ENCODE data around the gene ACSL5. TPM values are rescaled to one million over a fixed set of nuclear protein-coding genes. Genes with fewer than 3 reads are reported as not detected.

ACSL5 gene
- polyA plus RNA-seq, 1 donor (not counting 4 experiments of a cell fraction or from before 2014, with no cell fraction given), result 0.04 TPM

DNA sequence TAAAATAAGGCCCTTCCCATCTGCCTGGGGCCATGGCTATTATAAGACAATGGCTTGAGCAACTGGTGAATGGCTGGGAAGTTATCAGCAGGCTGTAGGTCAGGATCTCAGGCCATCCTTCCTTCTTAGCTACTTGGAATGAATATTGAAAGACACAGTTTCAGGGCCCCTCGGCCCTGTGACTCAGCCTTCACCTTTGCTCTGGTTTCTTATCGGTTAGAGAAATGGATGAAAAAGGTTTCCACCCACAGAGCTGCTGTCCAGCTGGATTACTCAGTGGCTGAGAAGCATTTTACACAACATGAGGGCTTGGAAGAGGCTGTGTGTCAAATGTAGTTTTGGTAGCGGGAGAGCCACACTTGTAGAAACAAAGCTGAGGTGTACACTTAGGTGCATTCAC lies 9.4 kb downstream of the ACSL5 start:
- Histone ChIP-seq H3K4me1 (ENCODE audit: control insufficient read depth, extremely low read depth, insufficient read depth, low read length) (no peaks in the 10 kb centered on the region), H2AFZ (ENCODE audit: control insufficient read depth, low read length) (no peak overlapping the region)
- FAIRE-seq, result no peak

DNA sequence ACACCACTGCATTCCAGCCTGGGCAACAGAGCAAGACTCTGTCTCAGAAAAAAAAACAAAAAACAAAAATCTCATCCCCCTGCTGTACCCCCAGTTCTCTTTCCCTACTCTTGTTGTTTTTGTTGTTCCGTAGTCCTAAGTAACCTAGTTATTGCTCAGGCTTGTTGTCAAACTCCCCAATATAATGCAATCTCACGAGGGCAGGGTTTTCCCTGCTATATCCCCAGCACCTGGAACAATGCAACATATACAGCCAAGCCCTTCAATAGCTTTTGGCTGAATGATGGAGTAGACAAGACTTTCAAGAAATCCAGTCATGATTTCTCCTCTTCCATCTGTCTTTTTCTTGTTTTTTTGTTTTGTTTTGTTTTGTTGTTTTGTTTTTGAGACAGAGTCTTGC lies 10.2 kb downstream of the ACSL5 start:
- TF ChIP-seq, protein P1, sequence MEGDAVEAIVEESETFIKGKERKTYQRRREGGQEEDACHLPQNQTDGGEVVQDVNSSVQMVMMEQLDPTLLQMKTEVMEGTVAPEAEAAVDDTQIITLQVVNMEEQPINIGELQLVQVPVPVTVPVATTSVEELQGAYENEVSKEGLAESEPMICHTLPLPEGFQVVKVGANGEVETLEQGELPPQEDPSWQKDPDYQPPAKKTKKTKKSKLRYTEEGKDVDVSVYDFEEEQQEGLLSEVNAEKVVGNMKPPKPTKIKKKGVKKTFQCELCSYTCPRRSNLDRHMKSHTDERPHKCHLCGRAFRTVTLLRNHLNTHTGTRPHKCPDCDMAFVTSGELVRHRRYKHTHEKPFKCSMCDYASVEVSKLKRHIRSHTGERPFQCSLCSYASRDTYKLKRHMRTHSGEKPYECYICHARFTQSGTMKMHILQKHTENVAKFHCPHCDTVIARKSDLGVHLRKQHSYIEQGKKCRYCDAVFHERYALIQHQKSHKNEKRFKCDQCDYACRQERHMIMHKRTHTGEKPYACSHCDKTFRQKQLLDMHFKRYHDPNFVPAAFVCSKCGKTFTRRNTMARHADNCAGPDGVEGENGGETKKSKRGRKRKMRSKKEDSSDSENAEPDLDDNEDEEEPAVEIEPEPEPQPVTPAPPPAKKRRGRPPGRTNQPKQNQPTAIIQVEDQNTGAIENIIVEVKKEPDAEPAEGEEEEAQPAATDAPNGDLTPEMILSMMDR (optimal IDR thresholded peaks at IDR 0.05 in 1 of 3, IDR thresholded peaks at IDR 0.05 in 1 of 3, conservative IDR thresholded peaks at IDR 0.05 in 1 of 3; ENCODE audit: extremely low read depth in 1 of 3, insufficient read depth in 2 of 3, low read length in 3 of 3), result no peak
- TF ChIP-seq EZH2 (IDR thresholded peaks at IDR 0.05; ENCODE audit: low read length), result no peak
- DNase-seq (ENCODE audit: low read depth, low spot score) (no peak), FAIRE-seq (no peak)
- Histone ChIP-seq H3K27me3 (ENCODE audit: control insufficient read depth, extremely low read depth, insufficient read depth, low read length) (no peaks in the 10 kb centered on the region), H3K9ac (ENCODE audit: control insufficient read depth, extremely low read depth, insufficient read depth, low read length) (no peak overlapping the region), H2AFZ (ENCODE audit: control insufficient read depth, low read length) (no peak overlapping the region), H3K79me2 (ENCODE audit: control insufficient read depth, insufficient read depth, low read length) (no peaks in the 10 kb centered on the region), H3K36me3 (ENCODE audit: control insufficient read depth in 2 of 2, extremely low read depth in 1 of 2, insufficient read depth in 2 of 2, low read length in 2 of 2) (no peaks in the 10 kb centered on the region), H3K4me3 (ENCODE audit: control insufficient read depth in 2 of 3, extremely low read depth in 1 of 3, insufficient read depth in 2 of 3, low read depth in 1 of 3, low read length in 3 of 3) (no peak overlapping the region), H3K27ac (ENCODE audit: control insufficient read depth, insufficient read depth, low read length) (no peak overlapping the region), H3K9me3 (ENCODE audit: control insufficient read depth, low read depth, low read length) (no peaks in the 10 kb centered on the region), H3K4me1 (ENCODE audit: control insufficient read depth, extremely low read depth, insufficient read depth, low read length) (no peaks in the 10 kb centered on the region), H3K9me1 (ENCODE audit: control insufficient read depth, extremely low read depth, insufficient read depth, low read length) (no peaks in the 10 kb centered on the region), H4K20me1 (ENCODE audit: control insufficient read depth, extremely low read depth, insufficient read depth, low read length) (no peaks in the 10 kb centered on the region), H3K4me2 (ENCODE audit: control insufficient read depth, extremely low read depth, insufficient read depth, low read depth, low read length) (no peak overlapping the region)
- dilution Hi-C loops (cut with MboI; ENCODE audit: extremely low pct_ligation_motif_present, low sequenced_read_pairs), result no loop called here

More for the DNA sequence above, 9.4 kb downstream of the ACSL5 start:
- Histone ChIP-seq H3K36me3 (ENCODE audit: control insufficient read depth in 2 of 2, extremely low read depth in 1 of 2, insufficient read depth in 2 of 2, low read length in 2 of 2) (no peaks in the 10 kb centered on the region), H3K4me3 (ENCODE audit: control insufficient read depth in 2 of 3, extremely low read depth in 1 of 3, insufficient read depth in 2 of 3, low read depth in 1 of 3, low read length in 3 of 3) (no peak overlapping the region), H3K9me1 (ENCODE audit: control insufficient read depth, extremely low read depth, insufficient read depth, low read length) (no peaks in the 10 kb centered on the region), H3K9ac (ENCODE audit: control insufficient read depth, extremely low read depth, insufficient read depth, low read length) (no peak overlapping the region), H3K4me2 (ENCODE audit: control insufficient read depth, extremely low read depth, insufficient read depth, low read depth, low read length) (no peak overlapping the region), H4K20me1 (ENCODE audit: control insufficient read depth, extremely low read depth, insufficient read depth, low read length) (no peaks in the 10 kb centered on the region), H3K79me2 (ENCODE audit: control insufficient read depth, insufficient read depth, low read length) (no peaks in the 10 kb centered on the region), H3K9me3 (ENCODE audit: control insufficient read depth, low read depth, low read length) (no peaks in the 10 kb centered on the region), H3K27me3 (ENCODE audit: control insufficient read depth, extremely low read depth, insufficient read depth, low read length) (no peaks in the 10 kb centered on the region), H3K27ac (ENCODE audit: control insufficient read depth, insufficient read depth, low read length) (no peak overlapping the region)
- dilution Hi-C loops (cut with MboI; ENCODE audit: extremely low pct_ligation_motif_present, low sequenced_read_pairs), result no loop called here
- no peak for DNase-seq (ENCODE audit: low read depth, low spot score)
- TF ChIP-seq, protein P1 (optimal IDR thresholded peaks at IDR 0.05 in 1 of 3, IDR thresholded peaks at IDR 0.05 in 1 of 3, conservative IDR thresholded peaks at IDR 0.05 in 1 of 3; ENCODE audit: extremely low read depth in 1 of 3, insufficient read depth in 2 of 3, low read length in 3 of 3), result no peak
- TF ChIP-seq EZH2 (IDR thresholded peaks at IDR 0.05; ENCODE audit: low read length), result no peak

All from keratinocyte (primary cell).